DMS53 treated with DMSO at 0.1 percent for 48 hours (cell line): Measurements from ENCODE around the gene RBM15.

Experiments
- DNase-seq: peaks from one replicate; lab custom pipeline; 2025; ENCODE audit not compliant: unreplicated experiment; lab: John Stamatoyannopoulos, UW

The RBM15 gene

GRCh38 chr1:110393691-110394492 lies 54.7 kb downstream of the RBM15 start:
- peak; percentile 51 for DNase-seq

GRCh38 chr1:110394493-110394820 lies 55.3 kb downstream of the RBM15 start:
- DNase-seq: no peak
